Neural progenitor cell (in vitro differentiated cells): ENCODE data around the gene RBM44. TPM values are rescaled to one million over a fixed set of nuclear protein-coding genes. Genes with fewer than 3 reads are reported as not detected.

Experiments used
- DNase-seq: peaks from one replicate; pipeline ENCODE4 v3.0.0-alpha.2; 2016; ENCODE audit warnings: low spot score
- H2AFZ ChIP-seq: fragments of 200-600 bp; sonication (generic); replicated peaks from 2 replicates; pipeline ENCODE4 v1.6.1; 2016; ENCODE audit warnings: antibody characterized with exemption
- H3F3A ChIP-seq: fragments of 200-600 bp; sonication (generic); 2 replicates; pipeline ENCODE4 v1.6.1; 2016; ENCODE audit warnings: antibody characterized with exemption, low read depth
- H3K27ac ChIP-seq: fragments of 200-600 bp; sonication (generic); 2 replicates; pipeline ENCODE4 v1.5.1; 2016; ENCODE audit warnings: mild to moderate bottlenecking
- H3K27me3 ChIP-seq: fragments of 200-600 bp; sonication (generic); 2 replicates; pipeline ENCODE4 v1.6.1; 2016; ENCODE audit warnings: mild to moderate bottlenecking, moderate library complexity
- H3K36me3 ChIP-seq: fragments of 200-600 bp; sonication (generic); 2 replicates; pipeline ENCODE4 v1.5.1; 2016
- H3K4me1 ChIP-seq: fragments of 200-600 bp; sonication (generic); 2 replicates; pipeline ENCODE4 v1.6.1; 2016; ENCODE audit warnings: mixed run types
- H3K4me2 ChIP-seq: fragments of 200-600 bp; sonication (generic); 2 replicates; pipeline ENCODE4 v1.6.1; 2016
- H3K4me3 ChIP-seq: fragments of 200-600 bp; sonication (generic); 2 replicates; pipeline ENCODE4 v1.5.1; 2016
- H3K79me2 ChIP-seq: fragments of 200-600 bp; sonication (generic); 2 replicates; pipeline ENCODE4 v1.6.1; 2016; ENCODE audit warnings: low read depth
- H3K9ac ChIP-seq: fragments of 200-600 bp; sonication (generic); 2 replicates; pipeline ENCODE4 v1.6.1; 2016
- H3K9me3 ChIP-seq: fragments of 200-600 bp; sonication (generic); 2 replicates; pipeline ENCODE4 v1.5.1; 2016; ENCODE audit warnings: low read depth
- H4K20me1 ChIP-seq: fragments of 200-600 bp; sonication (generic); 2 replicates; pipeline ENCODE4 v1.6.1; 2016; ENCODE audit warnings: low read depth
- H3K27ac Mint-ChIP-seq: 3 replicates; pipeline ENCODE4 v1.8.0; 2021; ENCODE audit warnings: mixed read lengths
- H3K27me3 Mint-ChIP-seq: 2 replicates; pipeline ENCODE4 v1.8.0; 2022; ENCODE audit warnings: low read depth, mild to moderate bottlenecking, inconsistent platforms, moderate library complexity, mixed read lengths; ENCODE audit not compliant: insufficient read depth
- H3K36me3 Mint-ChIP-seq: 3 replicates; pipeline ENCODE4 v1.8.0; 2021; ENCODE audit warnings: mixed read lengths
- H3K4me1 Mint-ChIP-seq: 3 replicates; pipeline ENCODE4 v1.8.0; 2021; ENCODE audit warnings: mixed read lengths
- H3K4me3 Mint-ChIP-seq: 3 replicates; pipeline ENCODE4 v1.8.0; 2021; ENCODE audit warnings: mild to moderate bottlenecking, moderate library complexity, mixed read lengths
- H3K9me3 Mint-ChIP-seq: 3 replicates; pipeline ENCODE4 v1.8.0; 2020; ENCODE audit warnings: mixed read lengths
- CTCF ChIP-seq: fragments of 200-600 bp; sonication (generic); IDR thresholded peaks from 2 replicates; pipeline ENCODE4 v1.5.1; 2017; ENCODE audit warnings: antibody characterized with exemption, mild to moderate bottlenecking
- EZH2 ChIP-seq: fragments of 200-600 bp; sonication (generic); IDR thresholded peaks from 2 replicates; pipeline ENCODE4 v1.6.1; 2017; ENCODE audit warnings: antibody characterized with exemption, mild to moderate bottlenecking, moderate library complexity
- EZH2phosphoT487 ChIP-seq: fragments of 200-600 bp; sonication (generic); IDR thresholded peaks from 2 replicates; pipeline ENCODE4 v1.6.1; 2017; ENCODE audit warnings: antibody characterized with exemption
- total RNA-seq: library from RNA; depleted of rRNA; stranded (reverse); fragments of >200 nt; gene quantifications from 2 replicates; pipeline ENCODE4 v1.2.3, GENCODE V29; 2015; ENCODE audit warnings: low replicate concordance

Gene RBM44
- total RNA-seq, 1 donor from 2014 or later: 0.30 TPM

- H3K9me3 Mint-ChIP-seq: no peaks in the 10 kb centered on the region
- no peaks in the 10 kb centered on the region for H3K9me3 ChIP-seq
- H3K27ac Mint-ChIP-seq: no peak overlapping the region
- peaks cover 9% of the 10 kb centered on the region for H3K4me1 Mint-ChIP-seq
- no peak overlapping the region for H3K9ac ChIP-seq
- H4K20me1 ChIP-seq: no peaks in the 10 kb centered on the region
- H3K4me2 ChIP-seq: no peak overlapping the region
- H3K36me3 Mint-ChIP-seq: no peaks in the 10 kb centered on the region
- no peak for DNase-seq
- H3K36me3 ChIP-seq: no peaks in the 10 kb centered on the region
- H3K27me3 ChIP-seq: peaks cover 14% of the 10 kb centered on the region
- no peak overlapping the region for H3K4me3 Mint-ChIP-seq
- no peak overlapping the region for H2AFZ ChIP-seq
- H3K4me3 ChIP-seq: no peak overlapping the region
- no peaks in the 10 kb centered on the region for H3F3A ChIP-seq
- H3K27ac ChIP-seq: no peak overlapping the region
- no peaks in the 10 kb centered on the region for H3K79me2 ChIP-seq
- H3K4me1 ChIP-seq: no peaks in the 10 kb centered on the region
- H3K27me3 Mint-ChIP-seq: no peaks in the 10 kb centered on the region
- TF ChIP-seq EZH2phosphoT487 (no peak), EZH2 (no peak), CTCF (no peak)
These were observed 28.9 kb downstream of the RBM44 start for GRCh38 chr2:237827421-237827987.

- no peak overlapping the region for H3K4me3 ChIP-seq
- Mint-ChIP-seq H3K4me3 (no peak overlapping the region), H3K36me3 (no peaks in the 10 kb centered on the region), H3K27ac (no peak overlapping the region), H3K9me3 (no peaks in the 10 kb centered on the region), H3K27me3 (no peaks in the 10 kb centered on the region), H3K4me1 (peaks cover 9% of the 10 kb centered on the region)
- H3K9me3 ChIP-seq: no peaks in the 10 kb centered on the region
- H3K79me2 ChIP-seq: no peaks in the 10 kb centered on the region
- H3K27ac ChIP-seq: no peak overlapping the region
- H3K36me3 ChIP-seq: no peaks in the 10 kb centered on the region
- H3K4me1 ChIP-seq: no peaks in the 10 kb centered on the region
- no peaks in the 10 kb centered on the region for H3F3A ChIP-seq
- no peak overlapping the region for H3K4me2 ChIP-seq
- H4K20me1 ChIP-seq: no peaks in the 10 kb centered on the region
- no peaks in the 10 kb centered on the region for H3K27me3 ChIP-seq
- H2AFZ ChIP-seq: no peak overlapping the region
- DNase-seq: no peak
- TF ChIP-seq EZH2phosphoT487 (no peak), EZH2 (no peak), CTCF (no peak)
- H3K9ac ChIP-seq: no peak overlapping the region
These were observed 31.9 kb downstream of the RBM44 start for GRCh38 chr2:237830522-237830921.

GRCh38 chr2:237833546-237833945 is 35.0 kb downstream of the RBM44 start:
- DNase-seq: no peak
- no peaks in the 10 kb centered on the region for H3K79me2 ChIP-seq
- Mint-ChIP-seq H3K36me3 (no peaks in the 10 kb centered on the region), H3K4me3 (no peak overlapping the region), H3K9me3 (no peaks in the 10 kb centered on the region), H3K4me1 (no peaks in the 10 kb centered on the region), H3K27me3 (no peaks in the 10 kb centered on the region), H3K27ac (no peak overlapping the region)
- H3K9me3 ChIP-seq: no peaks in the 10 kb centered on the region
- H3K9ac ChIP-seq: no peak overlapping the region
- no peaks in the 10 kb centered on the region for H3K27me3 ChIP-seq
- no peaks in the 10 kb centered on the region for H3F3A ChIP-seq
- H2AFZ ChIP-seq: no peak overlapping the region
- no peak overlapping the region for H3K4me2 ChIP-seq
- H4K20me1 ChIP-seq: no peaks in the 10 kb centered on the region
- H3K36me3 ChIP-seq: no peaks in the 10 kb centered on the region
- no peak overlapping the region for H3K27ac ChIP-seq
- no peaks in the 10 kb centered on the region for H3K4me1 ChIP-seq
- H3K4me3 ChIP-seq: no peak overlapping the region
- TF ChIP-seq EZH2phosphoT487 (no peak), EZH2 (no peak), CTCF (no peak)
